Kidney (tissue), 14 donors: Measurements from ENCODE around the gene SDSL. TPM values are rescaled to one million over a fixed set of nuclear protein-coding genes. Genes with fewer than 3 reads are reported as not detected.
A peak's percentile ranks its signal among the peaks of the same experiment; 100 is the strongest.

Experiments used
- DNase-seq, 5 donors: peaks; one replicate each; pipeline ENCODE4 v3.0.0-alpha.2; 2013 to 2020
- FAIRE-seq: peaks from 2 replicates; lab custom pipeline; 2012; peaks lifted over from hg19 to GRCh38; lab: Jason Lieb, UNC
- H3K27ac ChIP-seq, 2 donors: one replicate each; pipeline ENCODE4 v1.7.0; 2013; ENCODE audit warnings: low read depth in 2 of 2, low read length in 2 of 2, inconsistent platforms in 1 of 2
- H3K27me3 ChIP-seq: one replicate; pipeline ENCODE4 v1.7.1; 2013; ENCODE audit warnings: low read length, inconsistent platforms; ENCODE audit not compliant: control insufficient read depth, insufficient read depth
- H3K36me3 ChIP-seq, 3 donors: one replicate each; pipeline versions ENCODE4 v1.7.0 to v1.7.1; 2013; ENCODE audit warnings: low read length in 3 of 3, control low read depth in 1 of 3, inconsistent platforms in 1 of 3; ENCODE audit not compliant: insufficient read depth in 3 of 3, control insufficient read depth in 2 of 3
- H3K4me1 ChIP-seq, 3 donors: one replicate each; pipeline versions ENCODE4 v1.7.0 to v1.7.1; 2013; ENCODE audit warnings: low read length in 3 of 3, inconsistent platforms in 1 of 3, low read depth in 1 of 3; ENCODE audit not compliant: control insufficient read depth in 2 of 3, insufficient read depth in 2 of 3
- H3K4me3 ChIP-seq, 3 donors: one replicate each; pipeline versions ENCODE4 v1.7.0 to v1.8.1; 2013; ENCODE audit warnings: low read length in 3 of 3, control low read depth in 1 of 3, inconsistent platforms in 1 of 3
- H3K9ac ChIP-seq, 3 donors: one replicate each; pipeline versions ENCODE4 v1.7.0 to v1.7.1; 2013; ENCODE audit warnings: low read length in 3 of 3, control low read depth in 1 of 3, inconsistent platforms in 1 of 3
- H3K9me3 ChIP-seq, 3 donors: one replicate each; pipeline versions ENCODE4 v1.7.0 to v1.7.1; 2013; ENCODE audit warnings: low read length in 3 of 3, control low read depth in 1 of 3, inconsistent platforms in 1 of 3; ENCODE audit not compliant: control insufficient read depth in 2 of 3, insufficient read depth in 1 of 3
- intact Hi-C: fragments of 100-400 bp; cut with DNase I; formaldehyde crosslinking; loops from one replicate; pipeline ENCODE4 v1.11.1; 2022
- polyA plus RNA-seq: library from polyadenylated mRNA; stranded (reverse); fragments of 350-450 nt; fragmentation: Illumina TruSeq; extraction: RNeasy Lipid Tissue Mini Kit (QIAGEN cat#74804); gene quantifications from one replicate; pipeline ENCODE4 v1.2.3, GENCODE V29; 2014; ENCODE audit warnings: low read depth, low replicate concordance; ENCODE audit not compliant: insufficient read depth
- total RNA-seq: library from RNA; stranded (reverse); fragmentation: NEBNext Ultra II Directional; extraction: Animal tissue kit (Norgen Biotek cat#: 25700); gene quantifications from one replicate; pipeline ENCODE4 v1.2.1, GENCODE V29; 2021
- TF ChIP-seq, protein P1 (sequence below): IDR thresholded peaks from 3 replicates; pipeline ENCODE4 v1.5.1; 2012; ENCODE audit warnings: mild to moderate bottlenecking, moderate library complexity, borderline replicate concordance; ENCODE audit not compliant: insufficient read depth; ENCODE audit errors: extremely low read depth
- donor health status: control.
- donor health status: control.
- donor health status: control.
- donor health status: control.
- donor health status: control.
- donor health status: DM: yes; HTN: yes; CAD: no.
- donor health status: Normal renal cell carcinoma (clear cell type).

Gene SDSL
- total and polyA plus RNA-seq, 2 donors from 2014 or later = 22.8 to 116 TPM

DNA sequence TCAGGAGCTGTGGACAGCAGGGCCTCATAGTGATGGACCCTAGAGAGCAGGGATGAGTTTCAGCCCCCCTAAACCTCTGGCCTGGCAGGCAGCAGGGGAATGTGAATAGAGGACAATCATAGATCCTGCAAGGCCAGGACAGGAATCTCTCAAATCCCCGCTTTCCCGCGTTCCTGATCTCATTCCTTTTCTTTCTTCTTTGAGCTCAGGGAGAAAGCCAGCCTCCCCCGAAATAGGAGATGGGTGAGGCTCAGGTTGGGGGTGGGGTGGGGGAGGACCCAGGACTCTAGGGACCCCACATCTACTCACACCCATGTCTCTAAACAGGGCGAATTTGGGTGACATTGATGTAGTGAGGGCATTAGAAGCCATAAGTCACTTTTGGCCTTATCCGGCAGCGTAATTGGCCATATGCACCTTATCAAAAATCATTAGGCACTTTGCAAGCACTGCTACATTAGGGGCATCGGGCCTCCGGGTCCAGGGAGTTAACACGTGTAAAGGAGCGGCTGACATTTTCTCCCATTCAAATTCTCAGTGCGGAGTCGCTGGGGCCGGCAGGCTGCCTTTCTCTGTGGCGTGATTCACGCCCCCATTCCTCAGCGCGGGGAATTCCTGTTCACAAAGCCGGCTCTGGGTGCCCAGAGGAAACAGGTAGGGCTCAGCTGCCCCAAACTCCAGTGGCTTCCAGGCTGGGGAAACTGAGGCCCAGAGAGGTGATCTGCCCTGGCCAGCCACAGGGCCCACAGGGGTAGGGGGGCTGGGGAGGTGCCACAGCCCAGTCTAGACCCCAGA, 48.0 kb downstream of the SDSL start:
- intact Hi-C loops = loop anchor here (10.0 kb wide), 1 partner anchor 445 kb away; no protein-coding TSS in a partner anchor
- FAIRE-seq = no peak
- no peaks in the 10 kb centered on the region for H3K9me3 ChIP-seq
- no peak for DNase-seq
- H3K4me1 ChIP-seq = peaks cover 0 to 6% (median 0%) of the 10 kb centered on the region in 3 donors
- TF ChIP-seq, protein P1, sequence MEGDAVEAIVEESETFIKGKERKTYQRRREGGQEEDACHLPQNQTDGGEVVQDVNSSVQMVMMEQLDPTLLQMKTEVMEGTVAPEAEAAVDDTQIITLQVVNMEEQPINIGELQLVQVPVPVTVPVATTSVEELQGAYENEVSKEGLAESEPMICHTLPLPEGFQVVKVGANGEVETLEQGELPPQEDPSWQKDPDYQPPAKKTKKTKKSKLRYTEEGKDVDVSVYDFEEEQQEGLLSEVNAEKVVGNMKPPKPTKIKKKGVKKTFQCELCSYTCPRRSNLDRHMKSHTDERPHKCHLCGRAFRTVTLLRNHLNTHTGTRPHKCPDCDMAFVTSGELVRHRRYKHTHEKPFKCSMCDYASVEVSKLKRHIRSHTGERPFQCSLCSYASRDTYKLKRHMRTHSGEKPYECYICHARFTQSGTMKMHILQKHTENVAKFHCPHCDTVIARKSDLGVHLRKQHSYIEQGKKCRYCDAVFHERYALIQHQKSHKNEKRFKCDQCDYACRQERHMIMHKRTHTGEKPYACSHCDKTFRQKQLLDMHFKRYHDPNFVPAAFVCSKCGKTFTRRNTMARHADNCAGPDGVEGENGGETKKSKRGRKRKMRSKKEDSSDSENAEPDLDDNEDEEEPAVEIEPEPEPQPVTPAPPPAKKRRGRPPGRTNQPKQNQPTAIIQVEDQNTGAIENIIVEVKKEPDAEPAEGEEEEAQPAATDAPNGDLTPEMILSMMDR = no peak
- no peak overlapping the region for H3K4me3 ChIP-seq
- no peak overlapping the region for H3K27ac ChIP-seq
- no peak overlapping the region for H3K9ac ChIP-seq
- peaks cover 73% of the 10 kb centered on the region for H3K27me3 ChIP-seq
- no peaks in the 10 kb centered on the region for H3K36me3 ChIP-seq

DNA sequence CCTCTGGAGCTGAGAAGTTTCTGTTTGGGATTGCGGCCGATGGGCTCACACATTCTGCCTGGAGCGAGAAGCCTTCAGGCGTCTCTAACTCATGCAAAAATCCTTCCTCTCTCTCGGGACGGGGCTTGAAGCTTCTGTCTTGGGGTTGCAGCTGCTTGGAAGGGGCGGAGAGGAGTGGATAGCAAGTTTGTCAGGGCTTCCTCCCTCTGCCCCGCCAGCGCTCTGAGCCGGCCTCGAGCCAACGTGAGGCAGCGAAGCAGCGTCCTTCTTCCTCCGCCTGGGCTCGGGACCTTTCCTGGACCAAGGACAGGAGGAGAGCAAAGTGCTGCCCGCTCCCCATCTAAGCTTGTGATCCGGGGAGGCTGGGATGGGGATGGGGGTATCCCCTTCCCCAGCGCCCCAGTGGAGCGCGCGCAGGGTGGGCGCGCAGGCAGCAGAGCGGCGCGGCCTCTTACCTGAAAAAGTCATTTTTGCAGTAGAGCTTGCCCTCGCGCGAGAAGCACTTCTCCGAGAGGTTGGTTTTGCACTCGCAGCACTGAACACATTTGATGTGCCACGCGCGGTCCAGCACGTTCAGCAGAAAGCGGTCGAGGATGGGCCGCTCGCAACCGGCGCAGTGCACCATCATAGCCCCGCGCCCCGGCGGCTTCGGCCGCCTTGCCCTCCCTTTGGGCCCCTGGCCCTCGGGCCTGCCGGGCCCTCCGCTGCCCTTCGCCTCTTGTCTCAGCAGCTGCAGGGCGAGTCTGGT, 48.9 kb downstream of the SDSL start:
- H3K4me3 ChIP-seq = no peak overlapping the region
- no peak overlapping the region for H3K27ac ChIP-seq
- peaks cover 75% of the 10 kb centered on the region for H3K27me3 ChIP-seq
- H3K9ac ChIP-seq = no peak overlapping the region
- no peak for FAIRE-seq
- intact Hi-C loops = no loop called here
- H3K36me3 ChIP-seq = no peaks in the 10 kb centered on the region
- H3K4me1 ChIP-seq = peaks cover 0 to 6% (median 0%) of the 10 kb centered on the region in 3 donors
- no peak for DNase-seq
- TF ChIP-seq, protein P1 = no peak
- H3K9me3 ChIP-seq = no peaks in the 10 kb centered on the region

DNA sequence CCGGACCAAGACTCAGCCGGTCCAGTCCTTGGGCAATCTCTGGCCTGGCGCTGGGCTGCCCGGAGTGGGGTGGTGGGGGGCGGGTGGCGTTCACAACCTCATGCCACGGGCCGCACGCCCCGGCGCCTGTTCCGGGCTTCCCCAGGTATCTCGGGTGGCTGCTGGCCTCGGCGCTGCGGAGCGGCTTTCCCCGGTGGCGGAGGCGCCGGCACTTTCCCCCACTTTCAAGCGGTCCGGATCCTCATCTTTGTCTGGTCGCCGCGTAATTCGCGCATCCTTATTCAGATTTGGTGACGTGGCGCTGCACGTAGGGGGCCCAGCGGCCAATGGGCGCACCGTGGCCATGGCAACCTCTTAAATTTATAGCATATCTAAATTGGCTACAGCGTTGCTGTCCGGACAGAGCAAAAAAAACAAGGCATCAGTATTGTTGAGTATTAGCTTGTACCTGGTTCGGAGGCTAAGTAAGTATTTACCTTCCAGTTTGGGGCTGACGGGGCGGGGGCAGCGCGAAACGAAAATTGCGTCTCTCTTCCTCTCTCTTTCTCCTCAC, 49.5 kb downstream of the SDSL start, which contains the start of gene LHX5:
Gene LHX5, minus strand, starts transcription at position 253 of the 553 bp plus-strand sequence. CDS start 373 bp downstream, outside the sequence.
- Histone ChIP-seq H3K36me3 (no peaks in the 10 kb centered on the region), H3K27me3 (peaks cover 69% of the 10 kb centered on the region), H3K4me3 (no peak within 1 kb of the TSS), H3K4me1 (peaks cover 0 to 6% (median 0%) of the 10 kb centered on the region in 3 donors), H3K9me3 (no peaks in the 10 kb centered on the region), H3K27ac (no peak within 1 kb of the TSS), H3K9ac (no peak within 1 kb of the TSS)
- DNase-seq = peak in 1 of 5 donors; percentile 43
- TF ChIP-seq, protein P1 = no peak
- no peak for FAIRE-seq
- intact Hi-C loops = no loop called here
